PC-3 (cell line): ENCODE results near the gene MYMK. TPM values are rescaled to one million over a fixed set of nuclear protein-coding genes. Genes with fewer than 3 reads are reported as not detected.

Source experiments
- ATAC-seq: fragments of 200-7000 bp; cut with Tn5 transposase; 2 replicates; pipeline ENCODE4 v1.9.1; 2020; ENCODE audit warnings: mild to moderate bottlenecking, moderate library complexity
- BruUV-seq: library from RNA; stranded (reverse); fragments of 400-500 nt; replicated peaks from 2 replicates; lab custom pipeline; 2021; lab: Mats Ljungman, UMichigan
- CTCF ChIA-PET: fragments of 300-600 bp; sonication (Branson Sonifier 250); formaldehyde crosslinking; loops from one replicate; lab custom pipeline; 2022; ENCODE audit warnings: antibody characterized with exemption; lab: Charles Lee
- POLR2A ChIA-PET: fragments of 300-600 bp; sonication (Branson Sonifier 250); formaldehyde crosslinking; loops from one replicate; lab custom pipeline; 2022; ENCODE audit warnings: antibody characterized with exemption; ENCODE audit not compliant: unreplicated experiment; lab: Charles Lee
- DNase-seq: peaks from one replicate; pipeline ENCODE4 v3.0.0-alpha.2; 2015
- H2AFZ ChIP-seq: fragments of 300-600 bp; sonication (generic); 2 replicates; pipeline ENCODE4 v1.6.0; 2016; ENCODE audit warnings: antibody characterized with exemption, low read length
- H3F3A ChIP-seq: fragments of 300-600 bp; sonication (generic); one replicate; pipeline ENCODE4 v1.6.0; 2017; ENCODE audit warnings: antibody characterized with exemption, low read length, control low read depth, mild to moderate bottlenecking; ENCODE audit not compliant: unreplicated experiment
- H3K27ac ChIP-seq: fragments of 300-600 bp; sonication (generic); 2 replicates; pipeline ENCODE4 v1.5.1; 2016; ENCODE audit warnings: mild to moderate bottlenecking, low read length
- H3K27me3 ChIP-seq: fragments of 300-600 bp; sonication (generic); 2 replicates; pipeline ENCODE4 v1.6.1; 2016; ENCODE audit warnings: low read length, mixed read lengths
- H3K36me3 ChIP-seq: fragments of 300-600 bp; sonication (generic); 2 replicates; pipeline ENCODE4 v1.6.1; 2016; ENCODE audit warnings: low read depth, mixed run types, low read length, mixed read lengths
- H3K4me1 ChIP-seq: fragments of 300-600 bp; sonication (generic); 2 replicates; pipeline ENCODE4 v1.5.1; 2016; ENCODE audit warnings: low read length; ENCODE audit not compliant: insufficient read depth
- H3K4me2 ChIP-seq: fragments of 300-600 bp; sonication (generic); 2 replicates; pipeline ENCODE4 v1.6.0; 2016; ENCODE audit warnings: low read length
- H3K4me3 ChIP-seq: fragments of 300-600 bp; sonication (generic); 2 replicates; pipeline ENCODE4 v1.5.1; 2016; ENCODE audit warnings: mild to moderate bottlenecking, low read length, mixed read lengths
- H3K79me2 ChIP-seq: fragments of 300-600 bp; sonication (generic); 2 replicates; pipeline ENCODE4 v1.6.1; 2017; ENCODE audit warnings: low read length, mixed read lengths
- H3K9ac ChIP-seq: fragments of 300-600 bp; sonication (generic); 2 replicates; pipeline ENCODE4 v1.6.0; 2016; ENCODE audit warnings: mild to moderate bottlenecking, low read length
- H3K9me2 ChIP-seq: fragments of 300-600 bp; sonication (generic); replicated peaks from 2 replicates; pipeline ENCODE4 v1.6.1; 2016; ENCODE audit warnings: mixed run types, low read length, mixed read lengths
- H3K9me3 ChIP-seq: fragments of 300-600 bp; sonication (generic); 2 replicates; pipeline ENCODE4 v1.6.1; 2016; ENCODE audit warnings: low read length, mixed read lengths
- H4K20me1 ChIP-seq: fragments of 300-600 bp; sonication (generic); 2 replicates; pipeline ENCODE4 v1.6.1; 2016; ENCODE audit warnings: low read length, mixed read lengths
- CTCF ChIP-seq: fragments of 300-600 bp; sonication (generic); conservative IDR thresholded peaks from 2 replicates; pipeline ENCODE4 v1.5.1; 2017; ENCODE audit warnings: antibody characterized with exemption, low read depth, mild to moderate bottlenecking, low read length
- EZH2 ChIP-seq: fragments of 300-600 bp; sonication (generic); IDR thresholded peaks from one replicate; pipeline ENCODE4 v1.6.1; 2017; ENCODE audit warnings: antibody characterized with exemption, mild to moderate bottlenecking, low read length; ENCODE audit not compliant: unreplicated experiment
- EZH2phosphoT487 ChIP-seq: fragments of 300-600 bp; sonication (generic); IDR thresholded peaks from 2 replicates; pipeline ENCODE4 v1.6.1; 2018; ENCODE audit warnings: mild to moderate bottlenecking, antibody characterized with exemption, low read length, borderline replicate concordance
- intact Hi-C: fragments of 100-400 bp; cut with micrococcal nuclease; formaldehyde crosslinking; loops from 2 replicates; pipeline ENCODE4 v1.9.0; 2023
- total RNA-seq: library from RNA; depleted of rRNA; stranded (reverse); fragments of >200 nt; gene quantifications from 2 replicates; pipeline ENCODE4 v1.2.3, GENCODE V29; 2014

Gene MYMK
- total RNA-seq, 1 experiment from 2014 or later: not detected

GRCh38 chr9:133505186-133505830 is 19.5 kb downstream of the MYMK start:
- no peak overlapping the region for H3K4me3 ChIP-seq
- no peak for TF ChIP-seq EZH2phosphoT487
- TF ChIP-seq EZH2: no peak
- no peak for TF ChIP-seq CTCF
- H3K9me3 ChIP-seq: 0 out of 2 replicates have a peak, but pooled peaks cover 6% of the 10 kb centered on the region
- H3K36me3 ChIP-seq: no peaks in the 10 kb centered on the region
- H3K9me2 ChIP-seq: no peaks in the 10 kb centered on the region
- ATAC-seq: no peak
- no peak for DNase-seq
- H2AFZ ChIP-seq: no peak overlapping the region
- ChIA-PET CTCF (no interaction called here), POLR2A (no interaction called here)
- no peaks in the 10 kb centered on the region for H3F3A ChIP-seq
- H3K27ac ChIP-seq: no peak overlapping the region
- BruUV-seq: no TSS peak
- H3K79me2 ChIP-seq: no peaks in the 10 kb centered on the region
- H4K20me1 ChIP-seq: no peaks in the 10 kb centered on the region
- intact Hi-C loops: no loop called here
- H3K4me2 ChIP-seq: no peak overlapping the region
- no peak overlapping the region for H3K9ac ChIP-seq
- peaks cover 22% of the 10 kb centered on the region for H3K4me1 ChIP-seq
- H3K27me3 ChIP-seq: no peaks in the 10 kb centered on the region

- no peak for TF ChIP-seq EZH2
- TF ChIP-seq CTCF: no peak
- no peak for TF ChIP-seq EZH2phosphoT487
- Histone ChIP-seq H2AFZ (no peak overlapping the region), H4K20me1 (no peaks in the 10 kb centered on the region), H3K36me3 (no peaks in the 10 kb centered on the region), H3K4me3 (no peak overlapping the region), H3K9ac (no peak overlapping the region), H3K79me2 (no peaks in the 10 kb centered on the region), H3K9me3 (0 out of 2 replicates have a peak, but pooled peaks cover 6% of the 10 kb centered on the region), H3K4me1 (peaks cover 5% of the 10 kb centered on the region), H3K27ac (no peak overlapping the region), H3K27me3 (no peaks in the 10 kb centered on the region), H3K9me2 (no peaks in the 10 kb centered on the region), H3K4me2 (no peak overlapping the region), H3F3A (no peaks in the 10 kb centered on the region)
- ATAC-seq (no peak), DNase-seq (no peak)
- intact Hi-C loops: no loop called here
- POLR2A ChIA-PET: no interaction called here
- no TSS peak for BruUV-seq
- CTCF ChIA-PET: no interaction called here
Measured at GRCh38 chr9:133502112-133502511, 22.6 kb downstream of the MYMK start.

DNA sequence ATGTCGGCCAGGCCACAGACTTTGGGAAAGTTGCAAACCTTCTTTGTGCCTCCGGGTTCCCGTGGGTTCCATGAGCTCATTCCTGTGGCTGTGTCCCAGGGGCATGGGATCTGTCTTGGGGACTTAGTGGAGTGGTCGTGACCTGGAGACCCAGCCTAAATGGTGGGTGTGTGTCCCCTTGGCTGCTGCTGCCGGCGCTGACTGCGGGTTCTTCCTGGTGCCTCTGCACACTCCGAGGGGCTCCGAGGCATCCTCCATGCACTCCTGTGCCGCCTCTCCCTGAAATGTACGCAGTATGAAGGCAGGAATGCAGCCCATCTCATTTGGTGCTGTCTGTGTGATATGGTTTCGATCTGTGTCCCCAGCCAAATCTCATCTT is 24.9 kb downstream of the MYMK start:
- no peak overlapping the region for H2AFZ ChIP-seq
- ChIA-PET POLR2A (no interaction called here), CTCF (no interaction called here)
- intact Hi-C loops: no loop called here
- 0 out of 2 replicates have a peak, but pooled peaks cover 6% of the 10 kb centered on the region for H3K9me3 ChIP-seq
- no peak overlapping the region for H3K9ac ChIP-seq
- H3K27ac ChIP-seq: no peak overlapping the region
- DNase-seq (no peak), ATAC-seq (no peak)
- H3K4me2 ChIP-seq: no peak overlapping the region
- no peaks in the 10 kb centered on the region for H3F3A ChIP-seq
- H3K9me2 ChIP-seq: no peaks in the 10 kb centered on the region
- no peaks in the 10 kb centered on the region for H4K20me1 ChIP-seq
- no peaks in the 10 kb centered on the region for H3K79me2 ChIP-seq
- no peaks in the 10 kb centered on the region for H3K36me3 ChIP-seq
- H3K4me3 ChIP-seq: no peak overlapping the region
- H3K27me3 ChIP-seq: no peaks in the 10 kb centered on the region
- TF ChIP-seq CTCF (no peak), EZH2 (no peak)
- no TSS peak for BruUV-seq
- H3K4me1 ChIP-seq: no peaks in the 10 kb centered on the region
